IMR-90 (cell line): ENCODE results near the gene MYEF2. TPM values are rescaled to one million over a fixed set of nuclear protein-coding genes. Genes with fewer than 3 reads are reported as not detected.

Experiments
- ATAC-seq: fragments of 200-7000 bp; cut with Tn5 transposase; 2 replicates; pipeline ENCODE4 v1.9.1; 2020; ENCODE audit warnings: low read depth, mild to moderate bottlenecking, moderate library complexity
- BruUV-seq: library from RNA; stranded (reverse); fragments of 400-500 nt; replicated peaks from 2 replicates; lab custom pipeline; 2021; lab: Mats Ljungman, UMichigan
- CTCF ChIA-PET: fragments of 300-600 bp; formaldehyde crosslinking; extraction: SDS; loops from one replicate; lab custom pipeline; 2021; ENCODE audit warnings: antibody characterized with exemption; lab: Yijun Ruan, JAX
- POLR2A ChIA-PET: fragments of 300-600 bp; sonication (Branson Sonifier 250); formaldehyde crosslinking; loops from one replicate; lab custom pipeline; 2022; ENCODE audit warnings: antibody characterized with exemption; ENCODE audit not compliant: unreplicated experiment; lab: Charles Lee
- DNase-seq: peaks from one replicate; pipeline ENCODE4 v3.0.0; 2013
- H2AFZ ChIP-seq: replicated peaks from 2 replicates; pipeline ENCODE3; 2013; ENCODE audit warnings: low read length, mild to moderate bottlenecking; ENCODE audit not compliant: poor library complexity
- H2AK5ac ChIP-seq: 2 replicates; pipeline ENCODE4 v1.6.1; 2013; ENCODE audit warnings: low read depth, low read length, inconsistent platforms
- H2AK9ac ChIP-seq: replicated peaks from 2 replicates; pipeline ENCODE3; 2013; ENCODE audit warnings: mild to moderate bottlenecking, low read depth, low read length, moderate library complexity; ENCODE audit not compliant: poor library complexity
- H2BK120ac ChIP-seq: 2 replicates; pipeline ENCODE4 v1.6.1; 2013; ENCODE audit warnings: low read depth, low read length, inconsistent platforms
- H2BK15ac ChIP-seq: 3 replicates; pipeline ENCODE4 v1.6.1; 2013; ENCODE audit warnings: low read depth, low read length, inconsistent platforms
- H2BK20ac ChIP-seq: 2 replicates; pipeline ENCODE4 v1.6.1; 2013; ENCODE audit warnings: low read depth, mild to moderate bottlenecking, inconsistent platforms, low read length, moderate library complexity
- H2BK5ac ChIP-seq: 2 replicates; pipeline ENCODE4 v1.6.1; 2013; ENCODE audit warnings: mild to moderate bottlenecking, low read depth, low read length, inconsistent platforms; ENCODE audit not compliant: poor library complexity, severe bottlenecking
- H3K14ac ChIP-seq: replicated peaks from 2 replicates; pipeline ENCODE4 v1.6.1; 2013; ENCODE audit warnings: low read depth, low read length, inconsistent platforms
- H3K18ac ChIP-seq: 2 replicates; pipeline ENCODE4 v1.6.1; 2013; ENCODE audit warnings: low read depth, low read length, control low read depth
- H3K23ac ChIP-seq: 2 replicates; pipeline ENCODE4 v1.6.1; 2013; ENCODE audit warnings: low read depth, low read length, inconsistent platforms
- H3K27ac ChIP-seq: 2 replicates; pipeline ENCODE4 v1.5.1; 2013; ENCODE audit warnings: mild to moderate bottlenecking, control low read depth, low read length; ENCODE audit not compliant: insufficient read depth
- H3K27me3 ChIP-seq: 2 replicates; pipeline ENCODE4 v1.6.1; 2013; ENCODE audit warnings: low read length; ENCODE audit not compliant: control insufficient read depth, insufficient read depth
- H3K36me3 ChIP-seq: 2 replicates; pipeline ENCODE4 v1.6.1; 2013; ENCODE audit warnings: low read length, mixed read lengths; ENCODE audit not compliant: control insufficient read depth, insufficient read depth
- H3K4ac ChIP-seq: 2 replicates; pipeline ENCODE4 v1.6.1; 2013; ENCODE audit warnings: low read depth, low read length, inconsistent platforms
- H3K4me1 ChIP-seq: 2 replicates; pipeline ENCODE4 v1.6.1; 2013; ENCODE audit warnings: low read length, mixed read lengths; ENCODE audit not compliant: control insufficient read depth, insufficient read depth
- H3K4me2 ChIP-seq: 2 replicates; pipeline ENCODE4 v1.6.1; 2013; ENCODE audit warnings: low read depth, mild to moderate bottlenecking, control low read depth, low read length, moderate library complexity
- H3K4me3 ChIP-seq: 2 replicates; pipeline ENCODE4 v1.5.1; 2013; ENCODE audit warnings: low read depth, mild to moderate bottlenecking, control low read depth, low read length, moderate library complexity; ENCODE audit not compliant: insufficient read depth
- H3K56ac ChIP-seq: 2 replicates; pipeline ENCODE4 v1.6.1; 2013; ENCODE audit warnings: low read length, inconsistent platforms; ENCODE audit not compliant: insufficient read depth; ENCODE audit errors: extremely low read depth
- H3K79me1 ChIP-seq, 2 experiments: 2 replicates each; pipeline ENCODE4 v1.6.1; 2013; ENCODE audit warnings: low read length in 2 of 2, inconsistent platforms in 1 of 2, low read depth in 1 of 2
- H3K9ac ChIP-seq: 2 replicates; pipeline ENCODE4 v1.6.1; 2013; ENCODE audit warnings: low read depth, low read length, control low read depth
- H3K9me1 ChIP-seq: 2 replicates; pipeline ENCODE4 v1.6.1; 2013; ENCODE audit warnings: low read length, inconsistent platforms; ENCODE audit not compliant: insufficient read depth
- H3K9me3 ChIP-seq: 2 replicates; pipeline ENCODE4 v1.6.1; 2013; ENCODE audit warnings: low read length; ENCODE audit not compliant: control insufficient read depth, insufficient read depth
- H4K20me1 ChIP-seq: 2 replicates; pipeline ENCODE4 v1.6.1; 2013; ENCODE audit warnings: low read length, inconsistent platforms; ENCODE audit not compliant: insufficient read depth
- H4K5ac ChIP-seq: 2 replicates; pipeline ENCODE4 v1.6.1; 2013; ENCODE audit warnings: mild to moderate bottlenecking, low read depth, low read length, control low read depth
- H4K8ac ChIP-seq, 2 experiments: 2 replicates each; pipeline ENCODE4 v1.6.1; 2013; ENCODE audit warnings: low read depth in 2 of 2, low read length in 2 of 2, control low read depth in 1 of 2, inconsistent platforms in 1 of 2
- H4K91ac ChIP-seq: 2 replicates; pipeline ENCODE4 v1.6.1; 2013; ENCODE audit warnings: low read depth, low read length, inconsistent platforms; ENCODE audit not compliant: insufficient read depth
- BHLHE40 ChIP-seq: fragments of 150-350 bp; IDR thresholded peaks from 2 replicates; pipeline ENCODE4 v1.6.1; 2016; ENCODE audit warnings: mild to moderate bottlenecking, low read depth, low read length
- FOS ChIP-seq: fragments of 150-350 bp; IDR thresholded peaks from 2 replicates; pipeline ENCODE4 v1.6.1; 2016; ENCODE audit warnings: low read depth, low read length
- MAZ ChIP-seq: IDR thresholded peaks from 2 replicates; pipeline ENCODE4 v1.6.1; 2012; ENCODE audit warnings: low read depth, mild to moderate bottlenecking, low read length, improper control_type of control experiment, moderate library complexity, borderline replicate concordance
- POLR2A ChIP-seq: IDR thresholded peaks from 2 replicates; pipeline ENCODE4 v1.6.1; 2012; ENCODE audit warnings: mild to moderate bottlenecking, low read depth, low read length
- RAD21 ChIP-seq: IDR thresholded peaks from 2 replicates; pipeline ENCODE4 v1.6.1; 2012; ENCODE audit warnings: low read length, improper control_type of control experiment
- RCOR1 ChIP-seq: IDR thresholded peaks from 2 replicates; pipeline ENCODE4 v1.6.1; 2012; ENCODE audit warnings: mild to moderate bottlenecking, low read length, improper control_type of control experiment; ENCODE audit not compliant: insufficient replicate concordance
- RFX5 ChIP-seq: IDR thresholded peaks from 2 replicates; pipeline ENCODE4 v1.8.0; 2012; ENCODE audit warnings: low read depth, mild to moderate bottlenecking, low read length, moderate library complexity
- SMC3 ChIP-seq: fragments of 150-350 bp; IDR thresholded peaks from 2 replicates; pipeline ENCODE4 v1.6.1; 2016; ENCODE audit warnings: low read depth, mild to moderate bottlenecking, antibody characterized with exemption, low read length, moderate library complexity
- WGBS, 2 experiments: methylation state at CpG; one replicate each; pipeline versions ENCODE4 v1.1.5 to v1.1.7; 2013; ENCODE audit warnings: missing lambda C conversion rate in 2 of 2; ENCODE audit not compliant: insufficient read length in 1 of 2; ENCODE audit errors: extremely low coverage in 2 of 2; 5-methylcytosine and 5-hydroxymethylcytosine counted together
- dilution Hi-C: fragments of 300-500 bp; cut with HindIII; formaldehyde crosslinking; loops from one replicate; pipeline ENCODE4 v1.14.3; 2018; ENCODE audit warnings: low sequenced_read_pairs; ENCODE audit not compliant: unreplicated experiment
- in situ Hi-C: fragments of 300-500 bp; cut with MboI; formaldehyde crosslinking; loops from 3 replicates; pipeline ENCODE4 v1.14.3; 2019; ENCODE audit warnings: low sequenced_read_pairs, inconsistent platforms, mixed read lengths
- intact Hi-C: fragments of 100-400 bp; cut with micrococcal nuclease; formaldehyde crosslinking; loops from 2 replicates; pipeline ENCODE4 v1.10.0; 2022
- polyA plus RNA-seq, 3 experiments: library from polyadenylated mRNA; depleted of rRNA; stranded (reverse); fragments of >200 nt; gene quantifications; 2 replicates each; pipeline ENCODE4 v1.2.3, GENCODE V29; 2012; ENCODE audit warnings: low replicate concordance in 1 of 3
- total RNA-seq: library from RNA; depleted of rRNA; stranded (reverse); fragments of >200 nt; gene quantifications from 2 replicates; pipeline ENCODE4 v1.2.3, GENCODE V29; 2012
- TF ChIP-seq, protein P1 (sequence below): conservative IDR thresholded peaks from 2 replicates; pipeline ENCODE4 v1.5.1; 2012; ENCODE audit warnings: mild to moderate bottlenecking, low read depth, low read length, improper control_type of control experiment

MYEF2 gene
- total and polyA plus RNA-seq, 2 of the 4 experiments (the other 2 are of a cell fraction) = 4.5 to 5.8 TPM

DNA sequence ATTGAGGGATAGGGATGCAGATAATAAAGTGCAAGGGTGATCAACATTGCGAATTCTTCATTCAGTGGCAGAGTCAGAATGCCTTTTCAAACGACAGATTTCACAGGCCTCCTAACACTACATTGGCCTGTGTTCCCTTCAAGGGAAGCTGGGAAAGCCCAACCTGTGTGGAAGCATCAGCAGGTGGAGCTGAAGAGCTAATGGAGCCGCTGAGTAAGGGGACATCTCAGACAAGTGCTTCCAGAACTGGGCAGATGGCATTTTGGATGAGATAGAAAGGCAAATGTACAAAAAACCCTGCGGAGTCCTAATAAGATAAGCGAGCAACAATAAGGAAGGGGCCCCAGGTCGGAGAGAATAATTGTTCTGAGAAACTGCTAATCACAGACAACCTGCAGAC, 65.9 kb downstream of the MYEF2 start:
- Histone ChIP-seq H3K36me3 (no peaks in the 10 kb centered on the region), H3K79me1 (no peaks in the 10 kb centered on the region), H4K8ac (no peak overlapping the region), H4K5ac (no peak overlapping the region), H3K4me2 (no peak overlapping the region), H3K23ac (no peak overlapping the region), H2AK5ac (no peak overlapping the region), H3K56ac (no peak overlapping the region), H3K4ac (no peak overlapping the region), H3K4me3 (no peak overlapping the region), H3K18ac (no peak overlapping the region), H3K9ac (no peak overlapping the region), H2BK20ac (no peak overlapping the region), H3K27me3 (peaks cover 19% of the 10 kb centered on the region), H2BK15ac (no peak overlapping the region), H2BK120ac (no peak overlapping the region), H2BK5ac (no peak overlapping the region), H4K20me1 (no peaks in the 10 kb centered on the region), H3K14ac (no peak overlapping the region), H2AFZ (no peak overlapping the region), H3K9me1 (no peaks in the 10 kb centered on the region), H4K91ac (no peak overlapping the region), H2AK9ac (no peak overlapping the region), H3K27ac (no peak overlapping the region), H3K9me3 (no peaks in the 10 kb centered on the region), H3K4me1 (no peaks in the 10 kb centered on the region)
- intact Hi-C loops (loop anchor here (2.0 kb wide), 1 partner anchor 139 kb away; no protein-coding TSS in a partner anchor), in situ Hi-C loops (no loop called here), dilution Hi-C loops (no loop called here)
- ATAC-seq (peak; percentile 56), DNase-seq (peak; percentile 30)
- WGBS, 2 experiments = 39% methylated on average over 3 of the region's 6 CpGs; no CpG with 5 or more reads in 1 of the 2 experiments
- no TSS peak for BruUV-seq
- POLR2A ChIA-PET = no interaction called here
- CTCF ChIA-PET = no interaction called here
- TF ChIP-seq, protein P1, sequence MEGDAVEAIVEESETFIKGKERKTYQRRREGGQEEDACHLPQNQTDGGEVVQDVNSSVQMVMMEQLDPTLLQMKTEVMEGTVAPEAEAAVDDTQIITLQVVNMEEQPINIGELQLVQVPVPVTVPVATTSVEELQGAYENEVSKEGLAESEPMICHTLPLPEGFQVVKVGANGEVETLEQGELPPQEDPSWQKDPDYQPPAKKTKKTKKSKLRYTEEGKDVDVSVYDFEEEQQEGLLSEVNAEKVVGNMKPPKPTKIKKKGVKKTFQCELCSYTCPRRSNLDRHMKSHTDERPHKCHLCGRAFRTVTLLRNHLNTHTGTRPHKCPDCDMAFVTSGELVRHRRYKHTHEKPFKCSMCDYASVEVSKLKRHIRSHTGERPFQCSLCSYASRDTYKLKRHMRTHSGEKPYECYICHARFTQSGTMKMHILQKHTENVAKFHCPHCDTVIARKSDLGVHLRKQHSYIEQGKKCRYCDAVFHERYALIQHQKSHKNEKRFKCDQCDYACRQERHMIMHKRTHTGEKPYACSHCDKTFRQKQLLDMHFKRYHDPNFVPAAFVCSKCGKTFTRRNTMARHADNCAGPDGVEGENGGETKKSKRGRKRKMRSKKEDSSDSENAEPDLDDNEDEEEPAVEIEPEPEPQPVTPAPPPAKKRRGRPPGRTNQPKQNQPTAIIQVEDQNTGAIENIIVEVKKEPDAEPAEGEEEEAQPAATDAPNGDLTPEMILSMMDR = peak; percentile 44
- TF ChIP-seq MAZ = no peak
- no peak for TF ChIP-seq BHLHE40
- TF ChIP-seq RAD21 = peak; percentile 67
- TF ChIP-seq POLR2A = no peak
- no peak for TF ChIP-seq RCOR1
- peak; percentile 57 for TF ChIP-seq SMC3
- TF ChIP-seq RFX5 = no peak
- TF ChIP-seq FOS = no peak
